H1 (cell line): ENCODE data around the gene PGAM4. TPM values are rescaled to one million over a fixed set of nuclear protein-coding genes. Genes with fewer than 3 reads are reported as not detected.

Experiments
- CTCF ChIA-PET: fragments of 300-600 bp; sonication (Branson Sonifier 250); formaldehyde crosslinking; loops from one replicate; lab custom pipeline; 2021; ENCODE audit not compliant: partially characterized antibody; lab: Charles Lee
- POLR2A ChIA-PET: fragments of 300-600 bp; sonication (Branson Sonifier 250); formaldehyde crosslinking; loops from one replicate; lab custom pipeline; 2021; ENCODE audit warnings: inconsistent platforms; ENCODE audit not compliant: partially characterized antibody; lab: Charles Lee
- DNase-seq, 2 experiments: peaks; one replicate each; pipeline versions ENCODE4 v3.0.0 to v3.0.0-alpha.2; 2010 to 2022; ENCODE audit warnings: low spot score in 2 of 2, low read depth in 1 of 2, mixed read lengths in 1 of 2
- FAIRE-seq: peaks from 2 replicates; lab custom pipeline; 2011; peaks lifted over from hg19 to GRCh38; lab: Jason Lieb, UNC
- H2AFZ ChIP-seq: 2 replicates; pipeline ENCODE4 v1.8.1; 2012; ENCODE audit warnings: low read length, inconsistent platforms
- H2AK5ac ChIP-seq: 2 replicates; pipeline ENCODE4 v1.6.1; 2013; ENCODE audit warnings: low read depth, low read length
- H2BK120ac ChIP-seq: replicated peaks from 2 replicates; pipeline ENCODE3; 2013; ENCODE audit warnings: low read depth, low read length, inconsistent platforms
- H2BK12ac ChIP-seq: 2 replicates; pipeline ENCODE4 v1.6.1; 2013; ENCODE audit warnings: low read depth, low read length
- H2BK15ac ChIP-seq: 2 replicates; pipeline ENCODE4 v1.6.1; 2013; ENCODE audit warnings: low read length
- H2BK20ac ChIP-seq: 2 replicates; pipeline ENCODE4 v1.6.1; 2013; ENCODE audit warnings: low read length
- H2BK5ac ChIP-seq: 2 replicates; pipeline ENCODE4 v1.6.1; 2013; ENCODE audit warnings: low read depth, low read length
- H3K14ac ChIP-seq: 2 replicates; pipeline ENCODE4 v1.6.1; 2013; ENCODE audit warnings: inconsistent platforms; ENCODE audit not compliant: insufficient read length
- H3K18ac ChIP-seq: 2 replicates; pipeline ENCODE4 v1.6.1; 2013; ENCODE audit warnings: low read length; ENCODE audit errors: extremely low read depth
- H3K23ac ChIP-seq: 2 replicates; pipeline ENCODE4 v1.6.1; 2013; ENCODE audit warnings: inconsistent platforms; ENCODE audit not compliant: insufficient read length
- H3K23me2 ChIP-seq: 2 replicates; pipeline ENCODE4 v1.6.1; 2013; ENCODE audit warnings: low read depth, low read length
- H3K27ac ChIP-seq: 2 replicates; pipeline ENCODE4 v1.6.1; 2011; ENCODE audit warnings: low read depth, low read length, inconsistent platforms
- H3K27me3 ChIP-seq, 4 experiments: replicated peaks in 1 of 4; 1 replicate in 1 of 4; 2 replicates in 3 of 4; pipeline versions ENCODE4 v1.6.1 to v1.8.1; 2011 to 2013; ENCODE audit warnings: low read length in 3 of 4, mild to moderate bottlenecking in 3 of 4, inconsistent platforms in 2 of 4, mixed read lengths in 2 of 4, moderate library complexity in 1 of 4; ENCODE audit not compliant: control insufficient read depth in 3 of 4, insufficient read depth in 3 of 4; ENCODE audit errors: extremely low read depth in 1 of 4
- H3K36me3 ChIP-seq, 4 experiments: 2 replicates each; pipeline versions ENCODE4 v1.6.1 to v1.8.1; 2011 to 2013; ENCODE audit warnings: mild to moderate bottlenecking in 4 of 4, low read length in 3 of 4, moderate library complexity in 2 of 4, control low read depth in 1 of 4, inconsistent platforms in 1 of 4; ENCODE audit not compliant: insufficient read depth in 4 of 4, control insufficient read depth in 2 of 4
- H3K4ac ChIP-seq: replicated peaks from 2 replicates; pipeline ENCODE3; 2013; ENCODE audit warnings: low read length, low read depth, mixed read lengths, inconsistent platforms; ENCODE audit not compliant: insufficient read length
- H3K4me1 ChIP-seq, 4 experiments: replicated peaks in 1 of 4; 1 replicate in 1 of 4; 2 replicates in 3 of 4; pipeline versions ENCODE4 v1.6.1 to v1.8.1; 2011 to 2013; ENCODE audit warnings: low read length in 3 of 4, inconsistent platforms in 2 of 4, mixed read lengths in 1 of 4; ENCODE audit not compliant: insufficient read depth in 4 of 4, control insufficient read depth in 3 of 4
- H3K4me2 ChIP-seq, 2 experiments: 2 replicates each; pipeline versions ENCODE4 v1.6.1 to v1.8.1; 2011 to 2013; ENCODE audit warnings: low read depth in 2 of 2, low read length in 2 of 2, control low read depth in 1 of 2, inconsistent platforms in 1 of 2, mild to moderate bottlenecking in 1 of 2; ENCODE audit not compliant: insufficient read depth in 1 of 2
- H3K4me3 ChIP-seq, 4 experiments: fragments of 200-600, 300-600 bp in 1 of 4; sonication (generic), shearing (Covaris generic), sonication (Bioruptor Twin) in 1 of 4; 2 replicates each; pipeline versions ENCODE4 v1.5.1 to v1.8.1; 2011 to 2016; ENCODE audit warnings: low read length in 4 of 4, low read depth in 3 of 4, control low read depth in 2 of 4, inconsistent platforms in 2 of 4, mild to moderate bottlenecking in 2 of 4, mixed read lengths in 1 of 4, moderate library complexity in 1 of 4; ENCODE audit not compliant: insufficient read depth in 2 of 4; ENCODE audit errors: extremely low read depth in 1 of 4
- H3K56ac ChIP-seq: replicated peaks from 2 replicates; pipeline ENCODE3; 2013; ENCODE audit warnings: low read depth, mild to moderate bottlenecking, mixed read lengths, low read length, inconsistent platforms; ENCODE audit not compliant: insufficient read length
- H3K79me1 ChIP-seq: 2 replicates; pipeline ENCODE4 v1.6.1; 2013; ENCODE audit warnings: low read depth, low read length, control low read depth
- H3K79me2 ChIP-seq, 2 experiments: 2 replicates each; pipeline versions ENCODE4 v1.6.1 to v1.8.1; 2012 to 2013; ENCODE audit warnings: low read length in 2 of 2, mild to moderate bottlenecking in 2 of 2, inconsistent platforms in 1 of 2; ENCODE audit not compliant: insufficient read depth in 2 of 2, control insufficient read depth in 1 of 2
- H3K9ac ChIP-seq, 4 experiments: replicated peaks in 1 of 4; 1 replicate in 1 of 4; 2 replicates in 3 of 4; pipeline versions ENCODE4 v1.6.1 to v1.8.1; 2011 to 2013; ENCODE audit warnings: low read depth in 3 of 4, low read length in 3 of 4, control low read depth in 2 of 4, mild to moderate bottlenecking in 2 of 4, moderate library complexity in 2 of 4, inconsistent platforms in 1 of 4; ENCODE audit errors: extremely low read depth in 1 of 4
- H3K9me3 ChIP-seq, 2 experiments: 2 replicates each; pipeline versions ENCODE4 v1.6.1 to v1.8.1; 2012 to 2013; ENCODE audit warnings: mild to moderate bottlenecking in 2 of 2, moderate library complexity in 2 of 2, control low read depth in 1 of 2, inconsistent platforms in 1 of 2, low read depth in 1 of 2, low read length in 1 of 2, mixed read lengths in 1 of 2; ENCODE audit not compliant: insufficient read depth in 2 of 2
- H4K20me1 ChIP-seq, 2 experiments: replicated peaks in 1 of 2; 2 replicates each; pipeline versions ENCODE3 to v1.8.1; 2011 to 2013; ENCODE audit warnings: inconsistent platforms in 2 of 2, low read length in 2 of 2, mild to moderate bottlenecking in 1 of 2; ENCODE audit not compliant: insufficient read depth in 2 of 2, control insufficient read depth in 1 of 2
- H4K5ac ChIP-seq: 2 replicates; pipeline ENCODE4 v1.6.1; 2013; ENCODE audit warnings: low read length, low read depth, mixed read lengths, inconsistent platforms; ENCODE audit not compliant: insufficient read length
- H4K8ac ChIP-seq: 2 replicates; pipeline ENCODE4 v1.8.0; 2013; ENCODE audit warnings: mild to moderate bottlenecking, moderate library complexity, low read length, inconsistent platforms; ENCODE audit not compliant: insufficient read depth; ENCODE audit errors: extremely low read depth
- H4K91ac ChIP-seq: replicated peaks from 2 replicates; pipeline ENCODE3; 2013; ENCODE audit warnings: low read length, mixed read lengths, inconsistent platforms; ENCODE audit not compliant: insufficient read length
- BCL11A ChIP-seq, 2 experiments: IDR thresholded peaks; one replicate each; pipeline ENCODE4 v1.6.1; 2011; ENCODE audit warnings: low read depth in 2 of 2, low read length in 2 of 2, mild to moderate bottlenecking in 2 of 2
- CTCF ChIP-seq, 3 experiments: IDR thresholded peaks; 1 replicate in 2 of 3; 2 replicates in 1 of 3; pipeline versions ENCODE4 v1.5.1 to v1.6.1; 2011; ENCODE audit warnings: low read length in 3 of 3, mild to moderate bottlenecking in 3 of 3, inconsistent platforms in 2 of 3, low read depth in 1 of 3, moderate library complexity in 1 of 3; ENCODE audit not compliant: insufficient read depth in 1 of 3; ENCODE audit errors: control extremely low read depth in 1 of 3
- GTF2F1 ChIP-seq: IDR thresholded peaks from 2 replicates; pipeline ENCODE4 v1.6.1; 2012; ENCODE audit warnings: low read depth, low read length, improper control_type of control experiment, borderline replicate concordance
- HDAC2 ChIP-seq, 2 experiments: fragments of 300-600 bp in 1 of 2; sonication (generic) in 1 of 2; IDR thresholded peaks; 2 replicates each; pipeline ENCODE4 v1.6.1; 2011 to 2012; ENCODE audit warnings: low read depth in 2 of 2, low read length in 2 of 2, mild to moderate bottlenecking in 2 of 2, moderate library complexity in 2 of 2, borderline replicate concordance in 1 of 2, inconsistent platforms in 1 of 2
- PHF8 ChIP-seq: fragments of 200-600 bp; sonication (generic); conservative IDR thresholded peaks from 2 replicates; pipeline ENCODE4 v1.7.1; 2012; ENCODE audit warnings: low read depth, mild to moderate bottlenecking, inconsistent platforms, low read length, moderate library complexity
- SAP30 ChIP-seq: fragments of 300-600 bp; sonication (generic); IDR thresholded peaks from 2 replicates; pipeline ENCODE4 v1.7.1; 2012; ENCODE audit warnings: low read length, moderate library complexity, mild to moderate bottlenecking, inconsistent platforms; ENCODE audit not compliant: insufficient read depth, insufficient replicate concordance
- ZNF274 ChIP-seq: IDR thresholded peaks from 2 replicates; pipeline ENCODE4 v1.7.0; 2012; ENCODE audit warnings: low read length, borderline replicate concordance; ENCODE audit errors: extremely low read depth
- polyA plus RNA-seq, 7 experiments: library from polyadenylated mRNA; depleted of rRNA in 3 of 7; stranded (reverse) in 5 of 7; unstranded in 2 of 7; fragments of >200 nt in 5 of 7; fragments of 200-250 nt in 2 of 7; gene quantifications; 1 replicate in 5 of 7; 2 replicates in 1 of 7; 4 replicates in 1 of 7; pipeline versions ENCODE4 v1.2.1 to v1.2.3, GENCODE V29; 2011 to 2013; ENCODE audit warnings: missing spikeins in 2 of 7, mixed read lengths in 2 of 7
- total RNA-seq: library from RNA; stranded (reverse); fragmentation: NEBNext Ultra II Directional; extraction: Animal tissue kit (Norgen Biotek cat#: 25700); gene quantifications from 2 replicates; pipeline ENCODE4 v1.2.1, GENCODE V29; 2021

PGAM4 gene
- total and polyA plus RNA-seq, 2 of the 8 experiments (the other 6 are each of a cell fraction or from before 2014, with no cell fraction given): 0.54 to 0.56 TPM

DNA sequence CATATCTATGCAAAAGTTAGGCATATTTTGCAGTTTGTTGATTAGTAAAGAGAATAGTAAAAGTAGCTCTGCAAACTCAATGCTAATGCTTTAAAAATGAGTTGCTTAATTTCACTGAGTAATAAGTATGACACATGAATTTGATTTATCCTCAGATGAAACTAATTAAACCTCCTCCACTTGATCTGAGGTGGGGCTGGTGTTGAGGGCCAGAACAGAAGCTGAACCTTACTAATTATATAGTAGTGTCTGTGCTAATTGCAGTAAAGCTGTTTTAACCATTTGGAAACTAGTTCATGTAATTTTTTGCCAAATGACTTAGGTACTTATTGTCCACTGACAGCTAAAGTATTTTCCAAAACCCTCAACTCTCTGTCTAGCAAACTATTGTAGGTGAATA is 7.7 kb upstream of the PGAM4 start:
- H2BK15ac ChIP-seq: no peak overlapping the region
- H3K79me2 ChIP-seq: no peaks in the 10 kb centered on the region
- TF ChIP-seq ZNF274 (no peak), GTF2F1 (no peak), HDAC2 (IDR thresholded peaks at IDR 0.05; ENCODE audit: borderline replicate concordance in 1 of 2, low read depth in 2 of 2, low read length in 2 of 2) (no peak), PHF8 (no peak), SAP30 (no peak), BCL11A (IDR thresholded peaks at IDR 0.05; ENCODE audit: low read depth in 2 of 2, low read length in 2 of 2) (no peak), CTCF (IDR thresholded peaks at IDR 0.05; ENCODE audit: control extremely low read depth in 1 of 3, insufficient read depth in 1 of 3, low read depth in 1 of 3, low read length in 3 of 3) (no peak)
- ChIA-PET POLR2A (no interaction called here), CTCF (interaction anchor here (0.6 kb wide), 1 partner anchor 84 kb away, joined by 3 read pairs; no protein-coding TSS in a partner anchor)
- no peak overlapping the region for H2BK20ac ChIP-seq
- no peak overlapping the region for H4K5ac ChIP-seq
- no peaks in the 10 kb centered on the region for H3K4me1 ChIP-seq
- H3K79me1 ChIP-seq: no peaks in the 10 kb centered on the region
- no peaks in the 10 kb centered on the region for H3K23me2 ChIP-seq
- H4K91ac ChIP-seq: no peak overlapping the region
- no peak overlapping the region for H3K56ac ChIP-seq
- H4K8ac ChIP-seq: no peak overlapping the region
- no peak overlapping the region for H2AK5ac ChIP-seq
- no peak for DNase-seq
- FAIRE-seq: no peak
- no peaks in the 10 kb centered on the region for H4K20me1 ChIP-seq
- H3K9ac ChIP-seq: no peak overlapping the region
- H3K4me3 ChIP-seq: no peak overlapping the region
- no peaks in the 10 kb centered on the region for H3K36me3 ChIP-seq
- no peaks in the 10 kb centered on the region for H3K27me3 ChIP-seq
- no peak overlapping the region for H3K4me2 ChIP-seq
- H2BK120ac ChIP-seq: no peak overlapping the region
- no peaks in the 10 kb centered on the region for H3K9me3 ChIP-seq
- no peak overlapping the region for H3K23ac ChIP-seq
- H3K4ac ChIP-seq: no peak overlapping the region
- no peak overlapping the region for H3K14ac ChIP-seq
- no peak overlapping the region for H2BK12ac ChIP-seq
- H3K18ac ChIP-seq: no peak overlapping the region
- no peak overlapping the region for H2AFZ ChIP-seq
- no peak overlapping the region for H3K27ac ChIP-seq
- H2BK5ac ChIP-seq: no peak overlapping the region
